ENCODE data around the gene CRADD. TPM values are rescaled to one million over a fixed set of nuclear protein-coding genes. Genes with fewer than 3 reads are reported as not detected.

The CRADD gene
- total and polyA plus RNA-seq, 10 of the 15 experiments (the other 5 are each of a cell fraction or from before 2014, with no cell fraction given), result 7.6 to 15.5 (median 11.7) TPM

- intact Hi-C loops (cut with micrococcal nuclease; ENCODE audit: unreplicated experiment), result no loop called here
- POLR2A ChIA-PET, result no interaction called here
- in situ Hi-C loops (cut with MboI), result no loop called here
- Histone ChIP-seq H3K9me3 (replicated peaks; ENCODE audit: control insufficient read depth, insufficient read depth, low read length) (no peaks in the 10 kb centered on the region), H3K36me3 (ENCODE audit: control insufficient read depth in 2 of 2, insufficient read depth in 2 of 2, low read length in 1 of 2) (no peaks in the 10 kb centered on the region), H4K20me1 (ENCODE audit: control insufficient read depth, insufficient read depth) (no peaks in the 10 kb centered on the region), H3K9ac (ENCODE audit: control insufficient read depth, insufficient read depth, low read length) (no peak overlapping the region), H2AFZ (ENCODE audit: control insufficient read depth, low read depth, low read length) (no peak overlapping the region), H3K27me3 (replicated peaks in 1 of 2; ENCODE audit: control insufficient read depth in 2 of 2, insufficient read depth in 2 of 2, low read length in 1 of 2) (no peaks in the 10 kb centered on the region), H3K4me3 (no peak overlapping the region), H3K4me1 (ENCODE audit: control insufficient read depth, insufficient read depth, low read length) (no peaks in the 10 kb centered on the region), H3K4me2 (ENCODE audit: control insufficient read depth, insufficient read depth) (no peak overlapping the region), H3K27ac (ENCODE audit: control insufficient read depth, insufficient read depth) (no peak overlapping the region), H3K79me2 (ENCODE audit: control insufficient read depth, insufficient read depth, low read length) (no peaks in the 10 kb centered on the region)
- WGBS (ENCODE audit: insufficient coverage, insufficient replicate concordance, low lambda C conversion rate, missing lambda C conversion rate), result 80% methylated on average over 2 of the region's 2 CpGs
- DNase-seq (ENCODE audit: low read depth, low spot score), result no peak
- no peak for TF ChIP-seq BHLHE40 (IDR thresholded peaks at IDR 0.05; ENCODE audit: borderline replicate concordance in 1 of 2, low read depth in 2 of 2, low read length in 1 of 2)
- no peak for TF ChIP-seq MTA2 (IDR thresholded peaks at IDR 0.05; ENCODE audit: low read depth)
- TF ChIP-seq CBX5 (IDR thresholded peaks at IDR 0.05; ENCODE audit: low read depth), result no peak
- TF ChIP-seq NFXL1 (IDR thresholded peaks at IDR 0.05; ENCODE audit: borderline replicate concordance), result no peak
- no peak for TF ChIP-seq NFYA (IDR thresholded peaks at IDR 0.05; ENCODE audit: borderline replicate concordance, low read depth, low read length)
- no peak for TF ChIP-seq SKIL (IDR thresholded peaks at IDR 0.05; ENCODE audit: low read depth, poor library complexity, severe bottlenecking)
- TF ChIP-seq IRF5 (IDR thresholded peaks at IDR 0.05; ENCODE audit: borderline replicate concordance), result no peak
- no peak for TF ChIP-seq SMAD5 (IDR thresholded peaks at IDR 0.05; ENCODE audit: low read depth)
- TF ChIP-seq, protein P1, sequence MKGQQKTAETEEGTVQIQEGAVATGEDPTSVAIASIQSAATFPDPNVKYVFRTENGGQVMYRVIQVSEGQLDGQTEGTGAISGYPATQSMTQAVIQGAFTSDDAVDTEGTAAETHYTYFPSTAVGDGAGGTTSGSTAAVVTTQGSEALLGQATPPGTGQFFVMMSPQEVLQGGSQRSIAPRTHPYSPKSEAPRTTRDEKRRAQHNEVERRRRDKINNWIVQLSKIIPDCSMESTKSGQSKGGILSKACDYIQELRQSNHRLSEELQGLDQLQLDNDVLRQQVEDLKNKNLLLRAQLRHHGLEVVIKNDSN (IDR thresholded peaks at IDR 0.05; ENCODE audit: borderline replicate concordance, extremely low read length, insufficient read depth, low read depth, low read length), result no peak
- no peak for TF ChIP-seq EGR1 (IDR thresholded peaks at IDR 0.05; ENCODE audit: borderline replicate concordance in 1 of 2, low read depth in 2 of 2, low read length in 2 of 2)
- no peak for TF ChIP-seq CBX3 (IDR thresholded peaks at IDR 0.05; ENCODE audit: borderline replicate concordance, low read depth)
- no peak for TF ChIP-seq ETV6 (conservative IDR thresholded peaks at IDR 0.05 in 1 of 2, IDR thresholded peaks at IDR 0.05 in 1 of 2; ENCODE audit: borderline replicate concordance in 1 of 2, low read depth in 1 of 2)
- TF ChIP-seq, protein P2, sequence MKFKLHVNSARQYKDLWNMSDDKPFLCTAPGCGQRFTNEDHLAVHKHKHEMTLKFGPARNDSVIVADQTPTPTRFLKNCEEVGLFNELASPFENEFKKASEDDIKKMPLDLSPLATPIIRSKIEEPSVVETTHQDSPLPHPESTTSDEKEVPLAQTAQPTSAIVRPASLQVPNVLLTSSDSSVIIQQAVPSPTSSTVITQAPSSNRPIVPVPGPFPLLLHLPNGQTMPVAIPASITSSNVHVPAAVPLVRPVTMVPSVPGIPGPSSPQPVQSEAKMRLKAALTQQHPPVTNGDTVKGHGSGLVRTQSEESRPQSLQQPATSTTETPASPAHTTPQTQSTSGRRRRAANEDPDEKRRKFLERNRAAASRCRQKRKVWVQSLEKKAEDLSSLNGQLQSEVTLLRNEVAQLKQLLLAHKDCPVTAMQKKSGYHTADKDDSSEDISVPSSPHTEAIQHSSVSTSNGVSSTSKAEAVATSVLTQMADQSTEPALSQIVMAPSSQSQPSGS (IDR thresholded peaks at IDR 0.05; ENCODE audit: low read length), result no peak
- no peak for TF ChIP-seq YY1 (IDR thresholded peaks at IDR 0.05; ENCODE audit: low read depth, low read length)
- no peak for TF ChIP-seq POLR2AphosphoS5 (IDR thresholded peaks at IDR 0.05; ENCODE audit: low read length)
- ATAC-seq, result no peak
- SMC1A ChIA-PET (ENCODE audit: uncharacterized antibody, unreplicated experiment), result no interaction called here
- no peak for FAIRE-seq
- CTCF ChIA-PET, result no interaction called here
- BruUV-seq (replicated peaks), result no TSS peak
- RAD21 ChIA-PET (ENCODE audit: unreplicated experiment), result no interaction called here
Observed at GRCh38 chr12:93657071-93657470, 20.1 kb upstream of the CRADD start.

Measured in GM12878 (cell line).